LNCaP clone FGC (cell line): ENCODE results near the gene ARVCF.

Source experiments
- DNase-seq: peaks from one replicate; pipeline ENCODE4 v3.0.0-alpha.2; 2011; ENCODE audit warnings: low read depth
- H3K4me3 ChIP-seq: 2 replicates; pipeline ENCODE4 v1.5.1; 2011; ENCODE audit warnings: mild to moderate bottlenecking, low read depth, low read length, control low read depth
- CTCF ChIP-seq: IDR thresholded peaks from 2 replicates; pipeline ENCODE4 v1.5.1; 2012; ENCODE audit warnings: mild to moderate bottlenecking; ENCODE audit not compliant: control insufficient read depth, insufficient read depth; ENCODE audit errors: extremely low read depth

The ARVCF gene

GRCh38 chr22:19968450-19968891, 48.2 kb downstream of the ARVCF start:
- H3K4me3 ChIP-seq, result no peak overlapping the region
- no peak for TF ChIP-seq CTCF
- DNase-seq, result no peak

GRCh38 chr22:19967850-19968449, 48.7 kb downstream of the ARVCF start:
- TF ChIP-seq CTCF, result no peak
- DNase-seq, result no peak
- no peak overlapping the region for H3K4me3 ChIP-seq

- no peak for TF ChIP-seq CTCF
- no peak for DNase-seq
- no peak overlapping the region for H3K4me3 ChIP-seq
Measured at GRCh38 chr22:19966908-19967750, 49.5 kb downstream of the ARVCF start.

- DNase-seq, result no peak
- no peak overlapping the region for H3K4me3 ChIP-seq
- peak; percentile 29; the same call in 1 of the 2 replicates for TF ChIP-seq CTCF
Measured at GRCh38 chr22:19965771-19966709, 50.6 kb downstream of the ARVCF start.

GRCh38 chr22:19964701-19965386, 51.8 kb downstream of the ARVCF start:
- no peak for DNase-seq
- no peak for TF ChIP-seq CTCF
- no peak overlapping the region for H3K4me3 ChIP-seq
